RWPE2 (cell line): ENCODE measurements around the gene NGEF.

Experiments used
- ATAC-seq: fragments of 200-7000 bp; cut with Tn5 transposase; 3 replicates; pipeline ENCODE4 v1.9.1; 2021; ENCODE audit warnings: low read depth
- DNase-seq: peaks from one replicate; pipeline ENCODE4 v3.0.0-alpha.2; 2020; ENCODE audit warnings: low spot score
- H3K27ac ChIP-seq: fragments of 450-650 bp; 2 replicates; pipeline ENCODE4 v1.5.1; 2017; ENCODE audit warnings: mild to moderate bottlenecking; ENCODE audit not compliant: poor library complexity, severe bottlenecking
- H3K27me3 ChIP-seq: fragments of 250-450 bp; sonication (Bioruptor Pico); 2 replicates; pipeline ENCODE4 v1.5.1; 2021; ENCODE audit warnings: mild to moderate bottlenecking, moderate library complexity; ENCODE audit not compliant: insufficient read depth, poor library complexity, severe bottlenecking
- H3K36me3 ChIP-seq: fragments of 250-450 bp; sonication (Bioruptor Pico); 2 replicates; pipeline ENCODE4 v1.5.1; 2020; ENCODE audit warnings: low read depth, mild to moderate bottlenecking, moderate library complexity
- H3K4me1 ChIP-seq: fragments of 250-450 bp; sonication (Bioruptor Pico); 2 replicates; pipeline ENCODE4 v1.5.1; 2021; ENCODE audit warnings: mild to moderate bottlenecking, moderate library complexity; ENCODE audit not compliant: insufficient read depth, poor library complexity, severe bottlenecking
- H3K4me3 ChIP-seq: fragments of 250-450 bp; sonication (Bioruptor Pico); 2 replicates; pipeline ENCODE4 v1.5.1; 2021; ENCODE audit warnings: mild to moderate bottlenecking, moderate library complexity; ENCODE audit not compliant: severe bottlenecking
- H3K9me3 ChIP-seq: fragments of 250-450 bp; sonication (Bioruptor Pico); 2 replicates; pipeline ENCODE4 v1.5.1; 2021; ENCODE audit warnings: mild to moderate bottlenecking, moderate library complexity; ENCODE audit not compliant: severe bottlenecking
- TF ChIP-seq, protein P1 (sequence below): fragments of 450-650 bp; IDR thresholded peaks from one replicate; pipeline ENCODE4 v1.5.1; 2017; ENCODE audit warnings: mild to moderate bottlenecking, moderate library complexity; ENCODE audit not compliant: poor library complexity, severe bottlenecking

The NGEF gene

DNA sequence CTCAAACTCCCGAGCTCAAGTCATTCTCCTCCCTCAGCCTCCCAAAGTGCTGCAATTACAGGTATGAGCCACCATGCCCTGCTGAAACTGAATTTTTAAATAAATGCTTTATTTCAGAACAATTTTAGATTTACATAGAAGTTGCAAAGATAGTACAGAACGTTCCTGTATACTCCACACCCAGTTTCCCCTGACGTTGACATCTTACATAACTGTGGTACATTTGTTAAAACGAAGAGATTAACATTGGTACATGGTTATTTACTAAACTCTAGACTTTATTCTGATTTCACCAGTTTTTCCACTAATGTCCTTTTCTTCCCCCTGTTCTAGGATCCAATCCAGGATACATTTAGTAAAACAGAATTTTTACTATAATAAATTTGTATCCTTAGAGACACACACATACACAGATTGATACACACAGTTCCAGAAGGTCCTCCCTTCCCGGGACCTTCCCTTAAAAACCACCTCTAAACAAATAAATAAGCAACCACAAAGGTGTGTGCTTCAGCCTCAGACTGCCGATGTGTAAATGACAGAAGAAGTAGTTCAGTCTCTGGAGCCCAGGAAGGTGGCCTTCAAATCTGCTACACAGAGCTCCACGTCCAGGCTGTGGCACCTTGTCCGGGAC lies 26.3 kb upstream of the NGEF start:
- H3K9me3 ChIP-seq = peaks cover 2% of the 10 kb centered on the region
- DNase-seq = no peak
- H3K27me3 ChIP-seq = no peaks in the 10 kb centered on the region
- H3K4me1 ChIP-seq = peaks cover 12% of the 10 kb centered on the region
- TF ChIP-seq, protein P1, sequence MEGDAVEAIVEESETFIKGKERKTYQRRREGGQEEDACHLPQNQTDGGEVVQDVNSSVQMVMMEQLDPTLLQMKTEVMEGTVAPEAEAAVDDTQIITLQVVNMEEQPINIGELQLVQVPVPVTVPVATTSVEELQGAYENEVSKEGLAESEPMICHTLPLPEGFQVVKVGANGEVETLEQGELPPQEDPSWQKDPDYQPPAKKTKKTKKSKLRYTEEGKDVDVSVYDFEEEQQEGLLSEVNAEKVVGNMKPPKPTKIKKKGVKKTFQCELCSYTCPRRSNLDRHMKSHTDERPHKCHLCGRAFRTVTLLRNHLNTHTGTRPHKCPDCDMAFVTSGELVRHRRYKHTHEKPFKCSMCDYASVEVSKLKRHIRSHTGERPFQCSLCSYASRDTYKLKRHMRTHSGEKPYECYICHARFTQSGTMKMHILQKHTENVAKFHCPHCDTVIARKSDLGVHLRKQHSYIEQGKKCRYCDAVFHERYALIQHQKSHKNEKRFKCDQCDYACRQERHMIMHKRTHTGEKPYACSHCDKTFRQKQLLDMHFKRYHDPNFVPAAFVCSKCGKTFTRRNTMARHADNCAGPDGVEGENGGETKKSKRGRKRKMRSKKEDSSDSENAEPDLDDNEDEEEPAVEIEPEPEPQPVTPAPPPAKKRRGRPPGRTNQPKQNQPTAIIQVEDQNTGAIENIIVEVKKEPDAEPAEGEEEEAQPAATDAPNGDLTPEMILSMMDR = no peak
- no peak overlapping the region for H3K4me3 ChIP-seq
- no peaks in the 10 kb centered on the region for H3K36me3 ChIP-seq
- ATAC-seq = no peak; the same call in 2 of the 3 replicates
- H3K27ac ChIP-seq = no peak overlapping the region

DNA sequence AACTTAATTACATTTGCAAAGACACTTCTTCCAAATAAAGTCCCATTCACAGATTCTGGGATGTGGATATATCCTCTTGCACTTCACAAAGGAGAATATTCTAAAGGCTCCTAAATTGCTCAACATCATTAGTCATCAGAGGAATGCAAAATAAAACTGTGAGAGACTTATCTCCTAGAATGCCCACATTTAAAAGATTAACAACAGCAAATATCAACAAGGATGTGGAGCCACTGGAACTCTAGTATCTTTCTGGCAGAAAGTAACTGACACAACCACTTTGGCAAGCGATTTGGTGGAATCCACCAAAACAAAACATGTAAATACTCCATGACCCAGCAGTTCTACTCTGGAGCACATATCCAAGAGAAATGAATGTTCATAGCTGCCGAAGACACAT lies 24.0 kb upstream of the NGEF start:
- Histone ChIP-seq H3K27ac (no peak overlapping the region), H3K36me3 (no peaks in the 10 kb centered on the region), H3K4me1 (peaks cover 17% of the 10 kb centered on the region), H3K4me3 (no peak overlapping the region), H3K9me3 (peaks cover 2% of the 10 kb centered on the region), H3K27me3 (no peaks in the 10 kb centered on the region)
- peak; percentile 62 for ATAC-seq
- no peak for DNase-seq
- TF ChIP-seq, protein P1 = no peak

DNA sequence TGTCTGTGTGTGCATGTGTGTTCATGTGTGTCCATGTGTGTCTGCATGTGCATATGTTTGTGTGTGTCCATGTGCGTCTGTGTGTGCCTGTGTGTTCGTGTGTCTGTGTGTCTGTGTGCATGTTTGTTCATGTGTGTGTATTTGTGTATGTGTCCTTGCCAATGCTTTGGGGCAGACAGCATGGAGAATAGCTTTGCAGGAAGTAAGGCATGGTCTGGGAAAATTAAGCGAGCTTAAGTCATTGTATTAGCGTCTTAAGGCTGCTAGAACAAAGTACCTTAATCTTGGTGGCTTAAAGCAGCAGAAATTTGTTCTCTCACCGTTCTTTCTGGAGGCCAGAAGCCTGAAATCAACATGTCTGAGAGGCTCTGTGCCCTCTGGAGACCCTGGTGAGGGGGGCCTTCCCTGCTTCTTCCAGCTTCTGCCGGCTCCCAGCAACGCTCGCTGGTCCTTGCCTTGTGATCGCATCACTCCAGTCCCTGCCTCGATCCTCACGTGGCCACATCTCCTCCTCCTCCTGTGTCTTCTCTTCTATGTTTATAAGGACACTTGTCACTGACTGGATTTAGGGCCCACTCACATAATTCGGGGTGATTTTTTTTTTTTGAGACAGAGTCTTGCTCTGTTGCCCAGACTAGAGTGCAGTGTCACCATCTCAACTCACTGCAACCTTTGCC lies 23.2 kb upstream of the NGEF start:
- no peaks in the 10 kb centered on the region for H3K27me3 ChIP-seq
- H3K36me3 ChIP-seq = no peaks in the 10 kb centered on the region
- ATAC-seq = no peak
- H3K4me3 ChIP-seq = no peak overlapping the region
- no peak overlapping the region for H3K27ac ChIP-seq
- DNase-seq = no peak
- TF ChIP-seq, protein P1 = no peak
- peaks cover 2% of the 10 kb centered on the region for H3K9me3 ChIP-seq
- peaks cover 17% of the 10 kb centered on the region for H3K4me1 ChIP-seq

DNA sequence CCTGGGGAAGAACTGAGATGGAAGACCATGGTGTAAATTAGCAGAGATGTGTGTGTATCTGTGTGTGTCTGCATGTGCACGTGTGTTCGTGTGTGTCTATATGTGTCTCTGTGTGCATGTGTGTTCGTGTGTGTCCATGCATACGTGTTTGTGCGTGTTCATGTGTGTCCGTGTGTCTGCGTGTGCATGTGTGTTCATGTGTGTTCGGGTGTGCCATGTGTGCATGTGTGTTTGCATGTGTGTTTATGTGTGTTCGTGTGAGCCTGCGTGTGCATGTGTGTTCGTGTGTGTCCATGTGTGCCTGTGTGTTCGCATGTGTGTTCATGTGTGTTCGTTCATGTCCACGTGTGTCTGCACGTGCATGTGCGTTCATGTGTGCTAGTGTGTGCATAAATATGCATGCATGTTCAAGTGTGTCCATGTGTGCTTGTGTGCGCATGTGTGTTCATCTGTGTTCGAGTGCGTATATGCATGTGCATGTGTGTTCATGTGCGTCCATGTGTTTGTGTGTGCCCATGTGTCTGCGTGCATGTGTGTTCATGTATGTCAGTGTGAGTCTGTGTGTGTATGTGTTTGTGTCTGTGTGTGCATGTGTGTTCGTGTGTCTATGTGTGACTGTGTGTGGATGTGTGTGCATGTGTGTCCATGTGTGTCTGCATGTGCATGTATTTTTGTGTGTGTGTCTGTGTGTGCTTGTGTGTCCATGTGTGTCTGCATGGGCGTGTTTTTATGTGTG lies 22.5 kb upstream of the NGEF start:
- TF ChIP-seq, protein P1 = no peak
- Histone ChIP-seq H3K4me3 (no peak overlapping the region), H3K27ac (no peak overlapping the region), H3K4me1 (peaks cover 17% of the 10 kb centered on the region), H3K36me3 (no peaks in the 10 kb centered on the region), H3K27me3 (no peaks in the 10 kb centered on the region), H3K9me3 (peaks cover 2% of the 10 kb centered on the region)
- ATAC-seq = no peak
- DNase-seq = no peak
